Measurements from ENCODE around the gene GRAMD4. TPM values are rescaled to one million over a fixed set of nuclear protein-coding genes. Genes with fewer than 3 reads are reported as not detected.
A peak's percentile ranks its signal among the peaks of the same experiment; 100 is the strongest.

Gene GRAMD4
- total RNA-seq, 1 experiment from 2014 or later = 23.4 TPM

DNA sequence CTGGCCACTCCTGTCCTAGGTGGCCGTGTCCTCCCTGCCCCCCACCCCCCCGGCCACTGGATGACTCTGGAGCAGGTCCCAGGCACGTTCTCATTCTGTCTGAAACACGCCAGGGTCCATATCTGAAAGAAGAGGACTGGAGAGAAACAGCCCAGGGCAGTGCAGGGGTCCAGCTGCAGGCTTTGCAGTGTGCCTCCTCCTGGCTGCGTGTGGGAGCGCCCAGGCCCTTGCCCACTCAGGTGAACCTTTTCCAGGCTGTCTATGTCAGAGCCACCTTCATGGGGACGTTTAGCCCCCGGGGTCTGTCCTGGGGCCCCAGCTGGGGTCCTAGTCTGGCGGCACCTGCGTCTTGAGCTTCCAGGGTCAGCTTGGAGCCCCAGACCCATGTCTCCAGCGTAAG is 15.6 kb downstream of the GRAMD4 start:
- peak overlapping the region; percentile 22 for H3K27ac Mint-ChIP-seq (ENCODE audit: unreplicated experiment)
- peaks cover 13% of the 10 kb centered on the region for H3K4me1 ChIP-seq
- H3K4me3 ChIP-seq (ENCODE audit: low read depth, low read length) = no peak overlapping the region
- TF ChIP-seq, protein P1, sequence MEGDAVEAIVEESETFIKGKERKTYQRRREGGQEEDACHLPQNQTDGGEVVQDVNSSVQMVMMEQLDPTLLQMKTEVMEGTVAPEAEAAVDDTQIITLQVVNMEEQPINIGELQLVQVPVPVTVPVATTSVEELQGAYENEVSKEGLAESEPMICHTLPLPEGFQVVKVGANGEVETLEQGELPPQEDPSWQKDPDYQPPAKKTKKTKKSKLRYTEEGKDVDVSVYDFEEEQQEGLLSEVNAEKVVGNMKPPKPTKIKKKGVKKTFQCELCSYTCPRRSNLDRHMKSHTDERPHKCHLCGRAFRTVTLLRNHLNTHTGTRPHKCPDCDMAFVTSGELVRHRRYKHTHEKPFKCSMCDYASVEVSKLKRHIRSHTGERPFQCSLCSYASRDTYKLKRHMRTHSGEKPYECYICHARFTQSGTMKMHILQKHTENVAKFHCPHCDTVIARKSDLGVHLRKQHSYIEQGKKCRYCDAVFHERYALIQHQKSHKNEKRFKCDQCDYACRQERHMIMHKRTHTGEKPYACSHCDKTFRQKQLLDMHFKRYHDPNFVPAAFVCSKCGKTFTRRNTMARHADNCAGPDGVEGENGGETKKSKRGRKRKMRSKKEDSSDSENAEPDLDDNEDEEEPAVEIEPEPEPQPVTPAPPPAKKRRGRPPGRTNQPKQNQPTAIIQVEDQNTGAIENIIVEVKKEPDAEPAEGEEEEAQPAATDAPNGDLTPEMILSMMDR (IDR thresholded peaks at IDR 0.05; ENCODE audit: insufficient read depth in 1 of 2, low read depth in 1 of 2, low read length in 1 of 2, severe bottlenecking in 1 of 2, unreplicated experiment in 1 of 2) = no peak
- intact Hi-C loops (cut with micrococcal nuclease; ENCODE audit: unreplicated experiment) = no loop called here
- H3K4me3 Mint-ChIP-seq (ENCODE audit: unreplicated experiment) = no peak overlapping the region
- H3K9me3 Mint-ChIP-seq (ENCODE audit: unreplicated experiment) = no peaks in the 10 kb centered on the region
- ChIA-PET POLR2A (no interaction called here), CTCF (interaction anchor here (0.6 to 0.9 kb wide), 2 partner anchors 23 to 72 kb away, joined by 3 read pairs; no protein-coding TSS in a partner anchor)
- H3K36me3 ChIP-seq (ENCODE audit: control insufficient read depth, insufficient read depth, low read length) = no peaks in the 10 kb centered on the region
- peaks cover 12% of the 10 kb centered on the region for H3K36me3 Mint-ChIP-seq (ENCODE audit: insufficient read depth, unreplicated experiment)
- H3K9me3 ChIP-seq = no peaks in the 10 kb centered on the region
- H3K27me3 ChIP-seq (replicated peaks; ENCODE audit: control insufficient read depth, insufficient read depth, low read length) = no peaks in the 10 kb centered on the region
- BruUV-seq (replicated peaks) = no TSS peak
- no peaks in the 10 kb centered on the region for H3K27me3 Mint-ChIP-seq (ENCODE audit: insufficient read depth, unreplicated experiment)
- peak in 1 of 2 experiments; percentile 28 for DNase-seq
- peaks cover 7% of the 10 kb centered on the region for H3K4me1 Mint-ChIP-seq (ENCODE audit: low read depth, unreplicated experiment)

DNA sequence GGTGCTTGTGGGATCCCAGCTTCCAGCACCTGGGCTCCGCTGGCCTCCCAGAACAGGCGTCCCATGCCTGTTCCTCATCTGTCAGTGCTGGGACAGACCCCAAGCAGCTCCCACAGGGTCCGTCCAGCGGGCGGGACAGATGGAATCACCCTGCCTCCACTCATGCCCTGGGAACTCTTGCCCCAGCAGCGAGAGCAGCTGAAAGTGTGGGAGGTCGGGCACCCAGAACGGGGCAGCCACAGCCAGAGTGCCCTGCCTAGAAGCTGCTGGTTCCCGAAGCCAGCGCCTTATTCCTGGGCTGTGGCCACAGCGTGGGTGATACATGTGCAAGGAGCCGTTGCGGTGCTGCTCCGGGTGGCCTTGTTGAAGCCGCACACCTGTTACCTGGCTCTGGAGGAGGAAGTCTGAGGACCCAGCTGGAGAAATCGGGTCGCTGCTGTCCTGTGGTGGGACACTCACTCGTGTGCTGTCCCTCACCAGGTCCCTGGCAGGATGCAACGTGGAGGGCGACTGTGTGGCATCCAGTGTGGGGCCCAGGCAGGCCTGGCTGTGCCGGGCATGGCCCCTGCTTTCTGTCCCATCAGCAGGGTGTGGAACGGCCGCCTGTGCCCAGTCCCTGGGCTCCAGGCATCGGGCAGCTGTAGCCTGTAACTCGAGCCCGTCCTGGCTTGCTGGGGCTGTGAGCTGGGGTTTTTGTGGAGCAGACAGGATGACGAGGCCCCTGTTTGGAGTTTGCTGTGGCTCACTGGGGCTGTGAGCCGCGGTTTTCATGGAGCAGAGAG is 16.2 kb downstream of the GRAMD4 start:
- CTCF ChIA-PET = interaction anchor here (0.9 kb wide), 1 partner anchor 23 kb away, joined by 3 read pairs; no protein-coding TSS in a partner anchor
- Histone ChIP-seq H3K27me3 (replicated peaks; ENCODE audit: control insufficient read depth, insufficient read depth, low read length) (no peaks in the 10 kb centered on the region), H3K36me3 (ENCODE audit: control insufficient read depth, insufficient read depth, low read length) (no peaks in the 10 kb centered on the region), H3K4me3 (ENCODE audit: low read depth, low read length) (no peak overlapping the region), H3K4me1 (peaks cover 13% of the 10 kb centered on the region), H3K9me3 (no peaks in the 10 kb centered on the region)
- no peaks in the 10 kb centered on the region for H3K9me3 Mint-ChIP-seq (ENCODE audit: unreplicated experiment)
- no peak overlapping the region for H3K4me3 Mint-ChIP-seq (ENCODE audit: unreplicated experiment)
- intact Hi-C loops (cut with micrococcal nuclease; ENCODE audit: unreplicated experiment) = no loop called here
- POLR2A ChIA-PET = no interaction called here
- TF ChIP-seq, protein P1 (IDR thresholded peaks at IDR 0.05; ENCODE audit: insufficient read depth in 1 of 2, low read depth in 1 of 2, low read length in 1 of 2, severe bottlenecking in 1 of 2, unreplicated experiment in 1 of 2) = no peak
- no peak for DNase-seq
- BruUV-seq (replicated peaks) = no TSS peak
- H3K27ac Mint-ChIP-seq (ENCODE audit: unreplicated experiment) = peak overlapping the region; percentile 22
- no peaks in the 10 kb centered on the region for H3K27me3 Mint-ChIP-seq (ENCODE audit: insufficient read depth, unreplicated experiment)
- peaks cover 12% of the 10 kb centered on the region for H3K36me3 Mint-ChIP-seq (ENCODE audit: insufficient read depth, unreplicated experiment)
- H3K4me1 Mint-ChIP-seq (ENCODE audit: low read depth, unreplicated experiment) = peaks cover 7% of the 10 kb centered on the region

DNA sequence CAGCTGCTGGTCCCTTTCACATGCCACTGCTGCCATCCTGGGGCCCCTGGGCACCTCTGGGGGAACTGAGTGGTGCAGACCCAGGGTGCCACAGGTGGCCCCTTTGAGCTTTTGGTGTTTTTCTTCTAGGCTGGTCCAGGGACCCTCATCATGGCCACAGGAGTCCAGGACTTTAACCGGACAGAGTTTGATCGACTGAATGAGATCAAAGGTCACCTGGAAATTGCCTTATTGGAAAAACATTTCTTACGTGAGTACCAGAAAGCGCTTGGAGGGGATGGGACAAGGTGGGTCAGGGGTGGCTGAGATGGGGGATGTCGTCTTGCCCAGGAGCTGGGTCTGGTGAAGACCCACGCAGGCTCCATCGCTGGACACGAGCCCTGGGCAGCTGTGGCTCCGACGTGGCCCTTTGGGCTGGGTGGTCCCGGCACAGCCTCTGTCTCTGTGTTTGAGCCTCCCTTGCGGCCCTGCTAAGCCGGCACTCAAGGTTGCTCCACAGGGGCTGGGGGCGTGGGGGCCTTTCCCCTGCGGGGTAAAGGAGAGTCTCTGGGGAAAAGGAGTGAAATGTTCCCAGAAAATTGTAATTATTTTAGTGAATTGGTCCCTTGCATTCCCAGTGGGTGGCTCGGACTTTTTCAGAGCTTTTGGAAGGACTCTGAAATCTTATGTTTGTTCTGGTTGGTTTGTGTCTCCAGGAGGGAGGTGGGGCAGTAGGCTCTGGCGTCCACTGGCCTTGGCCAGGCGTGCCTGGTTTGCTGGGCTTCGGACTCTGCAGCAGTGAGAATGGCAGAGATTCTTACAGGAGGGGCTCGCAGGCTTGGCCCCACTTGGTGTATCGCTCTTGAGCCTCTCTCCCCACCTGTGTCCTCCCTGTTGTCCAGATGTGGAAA is 17.8 kb downstream of the GRAMD4 start:
- H3K27ac Mint-ChIP-seq (ENCODE audit: unreplicated experiment) = no peak overlapping the region
- POLR2A ChIA-PET = no interaction called here
- CTCF ChIA-PET = interaction anchor here (0.7 kb wide), 1 partner anchor 69 kb away, joined by 3 read pairs; no protein-coding TSS in a partner anchor

More for the DNA sequence above, 17.8 kb downstream of the GRAMD4 start:
- peaks cover 7% of the 10 kb centered on the region for H3K4me1 Mint-ChIP-seq (ENCODE audit: low read depth, unreplicated experiment)
- TF ChIP-seq, protein P1 (IDR thresholded peaks at IDR 0.05; ENCODE audit: insufficient read depth in 1 of 2, low read depth in 1 of 2, low read length in 1 of 2, severe bottlenecking in 1 of 2, unreplicated experiment in 1 of 2) = no peak
- H3K36me3 Mint-ChIP-seq (ENCODE audit: insufficient read depth, unreplicated experiment) = peaks cover 12% of the 10 kb centered on the region
- Histone ChIP-seq H3K27me3 (replicated peaks; ENCODE audit: control insufficient read depth, insufficient read depth, low read length) (no peaks in the 10 kb centered on the region), H3K9me3 (no peaks in the 10 kb centered on the region), H3K36me3 (ENCODE audit: control insufficient read depth, insufficient read depth, low read length) (no peaks in the 10 kb centered on the region), H3K4me1 (peaks cover 13% of the 10 kb centered on the region), H3K4me3 (ENCODE audit: low read depth, low read length) (no peak overlapping the region)
- no TSS peak for BruUV-seq (replicated peaks)
- H3K27me3 Mint-ChIP-seq (ENCODE audit: insufficient read depth, unreplicated experiment) = no peaks in the 10 kb centered on the region
- intact Hi-C loops (cut with micrococcal nuclease; ENCODE audit: unreplicated experiment) = no loop called here
- DNase-seq = no peak
- H3K9me3 Mint-ChIP-seq (ENCODE audit: unreplicated experiment) = peaks cover 6% of the 10 kb centered on the region
- H3K4me3 Mint-ChIP-seq (ENCODE audit: unreplicated experiment) = no peak overlapping the region

All from Caco-2 (cell line).